ENCODE measurements around the gene PAM.

PAM gene

GRCh38 chr5:103005276-103005675, 250.2 kb downstream of the PAM start:
- TF ChIP-seq SIN3A (IDR thresholded peaks at IDR 0.05; ENCODE audit: borderline replicate concordance, insufficient read depth, low read length), result no peak
- TF ChIP-seq POLR2AphosphoS5 (IDR thresholded peaks at IDR 0.05; ENCODE audit: low read depth, low read length), result no peak
- no peak for TF ChIP-seq FOXP2 (optimal IDR thresholded peaks at IDR 0.05; ENCODE audit: borderline replicate concordance, extremely low read depth, extremely low read length, insufficient read depth)
- no peak for TF ChIP-seq TAF1 (IDR thresholded peaks at IDR 0.05; ENCODE audit: borderline replicate concordance, insufficient read depth, low read length)
- TF ChIP-seq, protein P1, sequence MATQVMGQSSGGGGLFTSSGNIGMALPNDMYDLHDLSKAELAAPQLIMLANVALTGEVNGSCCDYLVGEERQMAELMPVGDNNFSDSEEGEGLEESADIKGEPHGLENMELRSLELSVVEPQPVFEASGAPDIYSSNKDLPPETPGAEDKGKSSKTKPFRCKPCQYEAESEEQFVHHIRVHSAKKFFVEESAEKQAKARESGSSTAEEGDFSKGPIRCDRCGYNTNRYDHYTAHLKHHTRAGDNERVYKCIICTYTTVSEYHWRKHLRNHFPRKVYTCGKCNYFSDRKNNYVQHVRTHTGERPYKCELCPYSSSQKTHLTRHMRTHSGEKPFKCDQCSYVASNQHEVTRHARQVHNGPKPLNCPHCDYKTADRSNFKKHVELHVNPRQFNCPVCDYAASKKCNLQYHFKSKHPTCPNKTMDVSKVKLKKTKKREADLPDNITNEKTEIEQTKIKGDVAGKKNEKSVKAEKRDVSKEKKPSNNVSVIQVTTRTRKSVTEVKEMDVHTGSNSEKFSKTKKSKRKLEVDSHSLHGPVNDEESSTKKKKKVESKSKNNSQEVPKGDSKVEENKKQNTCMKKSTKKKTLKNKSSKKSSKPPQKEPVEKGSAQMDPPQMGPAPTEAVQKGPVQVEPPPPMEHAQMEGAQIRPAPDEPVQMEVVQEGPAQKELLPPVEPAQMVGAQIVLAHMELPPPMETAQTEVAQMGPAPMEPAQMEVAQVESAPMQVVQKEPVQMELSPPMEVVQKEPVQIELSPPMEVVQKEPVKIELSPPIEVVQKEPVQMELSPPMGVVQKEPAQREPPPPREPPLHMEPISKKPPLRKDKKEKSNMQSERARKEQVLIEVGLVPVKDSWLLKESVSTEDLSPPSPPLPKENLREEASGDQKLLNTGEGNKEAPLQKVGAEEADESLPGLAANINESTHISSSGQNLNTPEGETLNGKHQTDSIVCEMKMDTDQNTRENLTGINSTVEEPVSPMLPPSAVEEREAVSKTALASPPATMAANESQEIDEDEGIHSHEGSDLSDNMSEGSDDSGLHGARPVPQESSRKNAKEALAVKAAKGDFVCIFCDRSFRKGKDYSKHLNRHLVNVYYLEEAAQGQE (IDR thresholded peaks at IDR 0.05; ENCODE audit: insufficient read depth in 1 of 2, low read depth in 2 of 2, low read length in 2 of 2), result no peak

DNA sequence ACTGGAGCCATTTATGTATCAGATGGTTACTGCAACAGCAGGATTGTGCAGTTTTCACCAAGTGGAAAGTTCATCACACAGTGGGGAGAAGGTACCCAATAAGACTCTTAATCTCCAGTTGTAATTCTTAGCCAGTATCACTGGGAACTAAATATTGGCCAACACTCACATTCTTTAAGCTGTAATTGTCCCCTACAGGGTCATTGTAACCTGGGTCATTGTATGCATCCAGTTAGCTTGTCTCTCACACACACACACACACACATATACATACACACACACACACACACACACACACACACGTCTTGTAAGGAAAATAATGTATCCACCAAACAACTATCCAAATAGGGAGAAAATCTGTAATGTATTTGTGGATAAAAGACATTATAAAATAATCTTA, 251.8 kb downstream of the PAM start:
- TF ChIP-seq POLR2AphosphoS5 (IDR thresholded peaks at IDR 0.05; ENCODE audit: low read depth, low read length) (no peak), FOXP2 (optimal IDR thresholded peaks at IDR 0.05; ENCODE audit: borderline replicate concordance, extremely low read depth, extremely low read length, insufficient read depth) (no peak), SIN3A (IDR thresholded peaks at IDR 0.05; ENCODE audit: borderline replicate concordance, insufficient read depth, low read length) (no peak)
- TF ChIP-seq, protein P1 (IDR thresholded peaks at IDR 0.05; ENCODE audit: insufficient read depth in 1 of 2, low read depth in 2 of 2, low read length in 2 of 2), result no peak

GRCh38 chr5:103010168-103010567, 255.1 kb downstream of the PAM start:
- TF ChIP-seq TAF1 (IDR thresholded peaks at IDR 0.05; ENCODE audit: borderline replicate concordance, insufficient read depth, low read length), result no peak
- TF ChIP-seq FOXP2 (optimal IDR thresholded peaks at IDR 0.05; ENCODE audit: borderline replicate concordance, extremely low read depth, extremely low read length, insufficient read depth), result no peak
- no peak for TF ChIP-seq SIN3A (IDR thresholded peaks at IDR 0.05; ENCODE audit: borderline replicate concordance, insufficient read depth, low read length)
- no peak for TF ChIP-seq POLR2AphosphoS5 (IDR thresholded peaks at IDR 0.05; ENCODE audit: low read depth, low read length)
- TF ChIP-seq, protein P1 (IDR thresholded peaks at IDR 0.05; ENCODE audit: insufficient read depth in 1 of 2, low read depth in 2 of 2, low read length in 2 of 2), result no peak

DNA sequence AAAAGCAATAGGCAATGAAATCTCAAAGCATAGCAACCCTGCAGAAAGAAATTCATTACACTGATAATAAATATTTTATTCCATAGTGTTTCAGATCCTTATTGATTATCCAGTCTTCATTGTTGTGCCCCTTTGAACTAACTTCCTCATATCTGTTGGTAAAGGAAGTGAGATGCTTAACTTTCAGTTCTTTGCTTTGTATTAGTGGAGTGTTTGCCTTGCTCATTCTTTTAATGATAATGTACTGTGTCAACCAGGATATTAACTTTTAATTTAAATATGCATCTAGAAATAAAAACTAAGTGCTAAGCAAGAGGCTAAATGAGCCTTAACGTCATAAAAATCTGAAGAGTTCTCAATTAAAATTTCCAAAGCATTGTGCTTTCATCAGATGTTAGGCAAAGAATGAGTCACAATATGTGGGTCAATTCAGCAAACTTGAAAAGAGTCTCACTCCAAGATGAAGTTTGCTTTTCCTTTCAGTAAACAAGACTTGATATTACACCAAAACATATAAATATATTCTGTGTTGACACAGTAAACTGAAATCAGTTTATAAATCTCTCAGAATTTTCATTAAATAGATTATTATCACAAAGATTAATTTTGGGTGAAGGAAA, 258.9 kb downstream of the PAM start:
- TF ChIP-seq SIN3A (IDR thresholded peaks at IDR 0.05; ENCODE audit: borderline replicate concordance, insufficient read depth, low read length), result no peak
- no peak for TF ChIP-seq FOXP2 (optimal IDR thresholded peaks at IDR 0.05; ENCODE audit: borderline replicate concordance, extremely low read depth, extremely low read length, insufficient read depth)
- TF ChIP-seq POLR2AphosphoS5 (IDR thresholded peaks at IDR 0.05; ENCODE audit: low read depth, low read length), result no peak
- TF ChIP-seq, protein P1 (IDR thresholded peaks at IDR 0.05; ENCODE audit: insufficient read depth in 1 of 2, low read depth in 2 of 2, low read length in 2 of 2), result no peak
- TF ChIP-seq TAF1 (IDR thresholded peaks at IDR 0.05; ENCODE audit: borderline replicate concordance, insufficient read depth, low read length), result no peak

Data from PFSK-1 (cell line).